DND-41 (cell line): Measurements from ENCODE around the gene FAM83F.

ENCODE experiments used
- CTCF ChIP-seq: IDR thresholded peaks from 2 replicates; pipeline ENCODE4 v1.5.1; 2012; ENCODE audit warnings: borderline replicate concordance, low read length, moderate library complexity, mild to moderate bottlenecking; ENCODE audit not compliant: poor library complexity, severe bottlenecking; ENCODE audit errors: extremely low read depth
- EZH2 ChIP-seq: IDR thresholded peaks from 3 replicates; pipeline ENCODE4 v1.6.1; 2012; ENCODE audit warnings: borderline replicate concordance, low read depth, mild to moderate bottlenecking, moderate library complexity, low read length, inconsistent platforms; ENCODE audit not compliant: severe bottlenecking

GRCh38 chr22:40084246-40084645 lies 89.5 kb downstream of the FAM83F start:
- TF ChIP-seq CTCF (no peak), EZH2 (no peak)
